ENCODE measurements around the gene KRT31.

DNA sequence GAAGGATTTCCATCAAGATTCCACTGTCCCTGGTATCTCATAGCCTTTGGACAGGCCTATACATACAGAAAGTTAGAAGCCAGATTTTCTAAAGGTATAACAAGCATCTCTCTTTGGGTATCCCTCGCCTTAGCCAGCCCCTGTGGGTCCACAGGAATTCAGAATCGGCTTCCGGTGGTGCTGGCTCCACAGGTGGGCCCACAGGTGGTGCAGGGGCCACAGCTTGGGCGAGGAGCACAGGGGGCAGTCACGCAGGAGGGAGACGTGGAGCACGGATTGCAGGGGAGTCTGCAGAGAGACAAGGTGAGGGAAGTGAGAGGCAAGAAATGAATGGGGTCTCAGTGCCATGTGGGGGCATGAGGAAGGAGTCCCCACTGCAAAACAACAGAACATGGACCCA, 39.8 kb upstream of the KRT31 start:
- TF ChIP-seq RFX5 (IDR thresholded peaks at IDR 0.05) (no peak), CTCF (IDR thresholded peaks at IDR 0.05) (no peak), RNF2 (IDR thresholded peaks at IDR 0.05; ENCODE audit: borderline replicate concordance, low read depth) (no peak)

Data from A549 (cell line).